ENCODE data around the gene LOXL3.

LOXL3 gene

GRCh38 chr2:74525717-74526648, 27.8 kb downstream of the LOXL3 start, which contains the start of gene DQX1:
DQX1 (minus strand) TSS chr2:74526231; CDS start chr2:74525729, 502 bp downstream.
- peak; percentile 28 for DNase-seq

GRCh38 chr2:74524955-74525716, 28.6 kb downstream of the LOXL3 start:
- no peak for DNase-seq

GRCh38 chr2:74524005-74524404, 29.7 kb downstream of the LOXL3 start:
- DNase-seq = no peak

GRCh38 chr2:74522516-74522915, 31.2 kb downstream of the LOXL3 start:
- no peak for DNase-seq

- no peak for DNase-seq
Measured at GRCh38 chr2:74516650-74517049, 37.1 kb downstream of the LOXL3 start.

GRCh38 chr2:74515981-74516633, 37.6 kb downstream of the LOXL3 start:
- peak; percentile 81 for DNase-seq

- peak; percentile 15 for DNase-seq
Measured at GRCh38 chr2:74515271-74515980, 38.3 kb downstream of the LOXL3 start.

- peak; percentile 14 for DNase-seq
Measured at GRCh38 chr2:74514368-74515270, 39.1 kb downstream of the LOXL3 start, which contains the start of gene TLX2. TLX2 (plus strand) TSS chr2:74514450; CDS start chr2:74514807, 357 bp downstream.

GRCh38 chr2:74513605-74514367, 40.0 kb downstream of the LOXL3 start:
- peak; percentile 42 for DNase-seq

- no peak for DNase-seq
Measured at GRCh38 chr2:74512744-74513604, 40.8 kb downstream of the LOXL3 start.

- DNase-seq = no peak
Measured at GRCh38 chr2:74511104-74511989, 42.4 kb downstream of the LOXL3 start.

- no peak for DNase-seq
Measured at GRCh38 chr2:74510272-74510671, 43.5 kb downstream of the LOXL3 start.

GRCh38 chr2:74507926-74508520, 45.7 kb downstream of the LOXL3 start:
- peak; percentile 30 for DNase-seq

GRCh38 chr2:74507145-74507925, 46.4 kb downstream of the LOXL3 start, which contains the start of gene PCGF1:
PCGF1 (minus strand) TSS chr2:74507695; CDS start chr2:74507668, 27 bp downstream.
- peak; percentile 100 for DNase-seq

GRCh38 chr2:74505448-74506246, 48.1 kb downstream of the LOXL3 start:
- no peak for DNase-seq

GRCh38 chr2:74504591-74504990, 49.2 kb downstream of the LOXL3 start:
- DNase-seq = no peak

Measured in CD4-positive, alpha-beta T cell treated with Interleukin-6 for 4 hours (primary cell).